ENCODE data around the gene LIX1L.

GRCh38 chr1:145898756-145899155 is 59.1 kb downstream of the LIX1L start:
- TF ChIP-seq POLR2A (IDR thresholded peaks at IDR 0.05), result no peak
- TF ChIP-seq, protein P1, sequence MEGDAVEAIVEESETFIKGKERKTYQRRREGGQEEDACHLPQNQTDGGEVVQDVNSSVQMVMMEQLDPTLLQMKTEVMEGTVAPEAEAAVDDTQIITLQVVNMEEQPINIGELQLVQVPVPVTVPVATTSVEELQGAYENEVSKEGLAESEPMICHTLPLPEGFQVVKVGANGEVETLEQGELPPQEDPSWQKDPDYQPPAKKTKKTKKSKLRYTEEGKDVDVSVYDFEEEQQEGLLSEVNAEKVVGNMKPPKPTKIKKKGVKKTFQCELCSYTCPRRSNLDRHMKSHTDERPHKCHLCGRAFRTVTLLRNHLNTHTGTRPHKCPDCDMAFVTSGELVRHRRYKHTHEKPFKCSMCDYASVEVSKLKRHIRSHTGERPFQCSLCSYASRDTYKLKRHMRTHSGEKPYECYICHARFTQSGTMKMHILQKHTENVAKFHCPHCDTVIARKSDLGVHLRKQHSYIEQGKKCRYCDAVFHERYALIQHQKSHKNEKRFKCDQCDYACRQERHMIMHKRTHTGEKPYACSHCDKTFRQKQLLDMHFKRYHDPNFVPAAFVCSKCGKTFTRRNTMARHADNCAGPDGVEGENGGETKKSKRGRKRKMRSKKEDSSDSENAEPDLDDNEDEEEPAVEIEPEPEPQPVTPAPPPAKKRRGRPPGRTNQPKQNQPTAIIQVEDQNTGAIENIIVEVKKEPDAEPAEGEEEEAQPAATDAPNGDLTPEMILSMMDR (IDR thresholded peaks at IDR 0.05), result no peak
